HL-60/S4 (cell line): ENCODE results near the gene RANBP6.

ENCODE experiments used
- in situ Hi-C: fragments of 300-500 bp; cut with MboI; formaldehyde crosslinking; loops from 2 replicates; pipeline ENCODE4 v1.14.3; 2022; ENCODE audit warnings: low sequenced_read_pairs

RANBP6 gene

GRCh38 chr9:6008169-6008979, 7.0 kb downstream of the RANBP6 start:
- in situ Hi-C loops, result no loop called here

- in situ Hi-C loops, result no loop called here
Measured at GRCh38 chr9:6007770-6008168, 7.7 kb downstream of the RANBP6 start.

GRCh38 chr9:6007058-6007769, 8.2 kb downstream of the RANBP6 start:
- in situ Hi-C loops, result no loop called here

GRCh38 chr9:6006749-6007057, 8.7 kb downstream of the RANBP6 start:
- in situ Hi-C loops, result no loop called here

- in situ Hi-C loops, result no loop called here
Measured at GRCh38 chr9:6000955-6001354, 14.5 kb downstream of the RANBP6 start.

- in situ Hi-C loops, result no loop called here
Measured at GRCh38 chr9:5999443-6000101, 15.9 kb downstream of the RANBP6 start.

- in situ Hi-C loops, result no loop called here
Measured at GRCh38 chr9:5994493-5994892, 20.9 kb downstream of the RANBP6 start.

- in situ Hi-C loops, result no loop called here
Measured at GRCh38 chr9:5988265-5988664, 27.2 kb downstream of the RANBP6 start.

GRCh38 chr9:5983042-5983441, 32.4 kb downstream of the RANBP6 start:
- in situ Hi-C loops, result no loop called here

- in situ Hi-C loops, result no loop called here
Measured at GRCh38 chr9:5982317-5982716, 33.1 kb downstream of the RANBP6 start.

GRCh38 chr9:5978523-5978922, 36.9 kb downstream of the RANBP6 start:
- in situ Hi-C loops, result no loop called here

GRCh38 chr9:5976674-5977397, 38.6 kb downstream of the RANBP6 start:
- in situ Hi-C loops, result no loop called here

- in situ Hi-C loops, result no loop called here
Measured at GRCh38 chr9:5971740-5972139, 43.7 kb downstream of the RANBP6 start.
